Stimulated activated CD4-positive, alpha-beta T cell treated with anti-CD3 and anti-CD28 coated beads, Interleukin-15, amount 100 ng/mL, for 48 hours (primary cell): ENCODE measurements around the gene EPHB2.

ENCODE experiments used
- DNase-seq, 2 donors: peaks; one replicate each; pipeline ENCODE4 v3.0.0-alpha.2; 2020; ENCODE audit warnings: low read depth in 2 of 2

The EPHB2 gene

GRCh38 chr1:22801761-22802160 lies 91.1 kb downstream of the EPHB2 start:
- DNase-seq = no peak

GRCh38 chr1:22803833-22804232 lies 93.2 kb downstream of the EPHB2 start:
- no peak for DNase-seq

DNA sequence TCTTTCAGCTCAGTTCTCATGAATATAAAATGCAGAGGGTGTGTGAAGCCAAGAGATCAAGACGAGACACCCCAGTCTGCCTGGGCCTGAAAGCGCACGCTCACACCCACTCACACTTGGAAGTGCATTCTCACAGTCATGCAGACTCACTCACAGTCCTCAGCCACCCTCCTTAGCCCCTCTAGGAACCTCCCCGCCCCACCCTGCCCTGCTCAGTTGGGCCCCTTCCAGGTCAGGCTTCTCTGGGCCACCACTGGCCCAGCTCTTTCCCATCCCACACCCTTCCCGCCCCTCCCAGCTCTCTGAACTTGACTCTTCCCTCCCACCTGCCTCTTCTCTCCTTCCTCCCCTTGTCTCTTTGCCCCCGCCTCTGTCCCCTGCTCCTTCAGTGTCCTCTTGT lies 93.8 kb downstream of the EPHB2 start:
- DNase-seq = no peak

DNA sequence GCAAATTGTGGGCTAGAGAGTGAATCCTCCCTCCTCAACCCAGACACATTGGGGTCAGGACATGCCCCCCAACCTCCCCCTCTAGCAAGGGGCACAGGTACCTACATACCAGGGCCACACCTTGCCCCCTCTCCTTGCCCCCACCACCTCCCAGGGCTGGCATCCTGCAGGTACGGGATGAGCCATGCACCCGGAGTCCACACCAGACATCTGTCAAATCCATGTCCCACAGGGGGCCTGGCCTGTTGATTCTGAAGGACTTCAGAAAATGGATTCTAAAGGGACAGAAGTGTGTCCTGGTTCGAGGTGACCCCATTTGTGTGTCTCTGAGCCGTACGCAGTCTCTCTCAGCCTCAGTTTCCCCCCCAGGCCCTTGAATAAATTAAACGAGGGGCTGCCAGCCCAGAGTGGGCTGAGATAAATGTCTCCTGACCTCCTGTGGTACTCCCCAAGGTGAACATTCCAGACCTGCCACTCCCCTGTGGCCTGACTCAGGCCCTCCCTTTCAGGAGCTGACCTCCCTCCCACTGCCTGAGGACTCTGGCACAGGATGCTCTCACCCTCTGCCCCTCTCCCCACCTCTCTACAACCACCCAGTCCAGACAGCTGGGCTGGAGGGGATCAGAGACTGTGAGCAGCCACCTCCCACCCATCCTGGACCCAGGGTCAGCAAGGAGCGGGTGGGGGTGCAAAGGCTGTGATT lies 94.5 kb downstream of the EPHB2 start:
- DNase-seq = no peak

- DNase-seq = no peak
Observed at GRCh38 chr1:22805672-22806038, 95.0 kb downstream of the EPHB2 start.

DNA sequence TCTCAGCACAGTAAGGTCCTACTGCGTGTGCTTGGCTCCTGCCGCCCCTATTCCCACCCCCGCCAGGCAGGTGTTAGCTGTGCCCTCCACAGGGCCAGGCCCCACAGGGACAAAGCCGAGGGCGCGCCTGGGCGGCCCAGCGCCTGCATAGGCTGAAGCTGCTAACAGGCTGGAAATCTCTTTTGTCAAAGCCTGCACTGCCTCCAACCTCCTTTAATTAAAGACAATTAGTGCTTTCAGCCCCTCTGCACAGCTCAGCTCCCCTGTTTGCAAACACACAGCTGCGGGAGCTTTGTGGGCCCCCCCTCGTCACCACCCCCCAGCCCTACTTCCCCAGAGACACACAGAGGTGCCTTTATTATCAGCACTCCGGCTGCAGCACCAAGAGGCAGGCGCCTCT lies 95.9 kb downstream of the EPHB2 start:
- no peak for DNase-seq

- DNase-seq = no peak
Observed at GRCh38 chr1:22807340-22807739, 96.7 kb downstream of the EPHB2 start.

- DNase-seq = no peak
Observed at GRCh38 chr1:22808186-22808675, 97.6 kb downstream of the EPHB2 start.

DNA sequence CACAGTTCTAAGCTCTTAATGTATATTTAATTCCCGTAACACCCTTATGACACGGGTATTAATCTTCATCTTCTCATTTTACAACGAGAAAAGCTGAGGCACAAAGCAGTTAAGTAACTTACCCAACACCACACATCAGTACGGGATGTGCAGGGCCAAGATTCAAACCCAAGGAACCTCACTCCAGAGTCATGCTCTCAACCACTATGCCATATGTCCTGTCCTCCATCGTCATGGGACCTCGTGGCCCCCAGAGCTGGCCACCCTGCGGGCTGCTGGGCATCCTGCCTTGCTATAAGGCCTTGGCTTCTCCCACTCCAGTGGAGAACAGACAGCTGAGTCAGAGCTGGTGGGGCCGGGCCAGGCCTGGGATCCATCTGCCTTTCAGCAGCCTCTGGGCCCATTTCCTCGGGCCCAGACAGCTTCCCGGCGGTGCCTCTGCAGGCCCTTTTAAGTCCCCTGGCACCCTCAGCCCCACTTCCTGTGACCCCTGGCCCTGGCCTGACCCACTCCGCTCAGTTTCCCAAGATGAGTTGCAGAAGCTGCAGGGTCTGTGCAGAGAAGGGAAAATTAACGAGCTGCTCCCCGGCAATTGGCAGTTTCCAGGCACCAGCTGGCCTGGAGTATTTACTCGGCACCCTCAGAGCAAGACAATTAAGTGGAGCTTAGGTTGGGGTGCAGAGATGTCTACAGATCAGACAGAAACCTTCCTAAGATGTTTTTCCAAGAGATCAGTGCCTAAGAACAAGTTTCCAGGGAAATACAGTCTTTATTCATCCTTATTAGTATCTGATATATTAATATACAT lies 98.2 kb downstream of the EPHB2 start:
- DNase-seq = no peak

DNA sequence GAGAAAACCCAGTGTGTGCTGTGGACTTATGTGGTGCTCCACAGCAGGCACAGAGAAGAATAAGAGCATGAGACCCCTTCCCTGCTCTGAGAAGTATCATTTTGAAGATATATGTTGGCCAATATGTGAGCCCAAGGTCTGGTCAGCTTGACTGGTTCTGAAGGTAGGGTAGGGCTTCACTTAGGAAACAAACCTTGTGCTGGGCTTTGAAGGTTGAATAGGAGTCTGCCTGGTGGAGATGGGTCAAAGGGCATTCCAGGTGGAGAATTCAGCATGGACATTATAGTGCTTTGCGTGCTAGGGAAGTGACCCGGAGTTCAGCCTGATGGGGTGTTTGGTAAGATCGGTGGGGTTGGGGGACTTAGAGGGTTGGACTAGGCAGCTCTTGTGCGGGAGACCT lies 99.1 kb downstream of the EPHB2 start:
- DNase-seq = no peak

DNA sequence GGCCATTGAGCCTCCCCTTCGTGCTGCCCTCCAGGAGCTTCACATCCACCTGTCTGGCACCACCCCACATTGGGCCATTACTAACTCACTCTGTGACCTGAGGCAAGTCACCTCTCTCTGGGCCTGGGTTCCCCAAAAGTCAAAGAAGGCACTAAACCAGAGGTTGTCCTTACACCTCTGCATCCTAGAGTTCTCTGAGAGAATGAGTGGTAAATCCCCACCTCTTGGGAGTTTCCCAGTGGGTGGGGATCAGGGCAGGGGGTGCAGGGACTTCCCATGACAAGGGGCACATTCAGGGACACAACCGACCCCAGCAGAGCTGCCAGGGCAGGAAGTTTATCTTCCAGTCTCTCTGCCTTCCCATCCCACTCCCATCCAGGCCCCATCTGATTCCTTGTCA lies 99.7 kb downstream of the EPHB2 start:
- no peak for DNase-seq

- no peak for DNase-seq
Observed at GRCh38 chr1:22812092-22812880, 101.6 kb downstream of the EPHB2 start.

DNA sequence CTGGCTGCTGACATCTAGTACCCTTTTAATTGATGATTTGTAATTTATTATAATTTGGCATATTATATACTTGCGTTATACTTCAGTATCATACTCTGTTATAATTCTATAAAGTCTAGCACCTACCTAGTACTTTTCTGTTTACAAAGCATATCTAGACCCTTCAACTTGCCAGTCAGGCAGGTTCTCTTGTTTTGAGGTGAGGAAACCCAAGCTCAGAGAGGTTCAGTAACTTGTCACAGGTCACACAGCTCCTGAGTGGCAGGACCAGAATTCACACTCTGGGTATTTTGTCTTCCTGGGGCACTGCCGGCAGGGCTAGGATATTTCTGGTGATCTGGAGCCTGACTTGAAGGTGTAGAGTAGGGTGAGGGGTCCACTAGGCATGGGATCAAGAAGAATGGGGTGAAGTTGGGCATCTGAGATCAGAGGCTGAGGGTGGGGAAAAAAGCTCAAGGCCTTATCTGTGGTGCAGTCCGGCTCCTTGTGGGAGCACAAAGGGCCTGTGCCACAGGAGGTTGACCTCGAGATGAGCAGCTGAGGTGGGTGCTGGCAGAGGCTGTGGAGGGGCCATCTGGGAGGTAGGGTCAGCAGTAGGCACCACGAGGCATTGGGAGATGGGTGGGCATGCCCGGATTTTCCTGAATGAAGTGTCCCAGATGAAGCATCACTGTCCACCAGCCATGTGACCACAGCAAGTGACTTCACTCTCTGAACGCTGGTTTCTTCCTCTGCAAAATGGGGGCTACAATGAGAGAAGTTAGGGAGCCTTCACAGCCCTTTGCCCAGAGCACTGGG lies 102.6 kb downstream of the EPHB2 start:
- no peak for DNase-seq

DNA sequence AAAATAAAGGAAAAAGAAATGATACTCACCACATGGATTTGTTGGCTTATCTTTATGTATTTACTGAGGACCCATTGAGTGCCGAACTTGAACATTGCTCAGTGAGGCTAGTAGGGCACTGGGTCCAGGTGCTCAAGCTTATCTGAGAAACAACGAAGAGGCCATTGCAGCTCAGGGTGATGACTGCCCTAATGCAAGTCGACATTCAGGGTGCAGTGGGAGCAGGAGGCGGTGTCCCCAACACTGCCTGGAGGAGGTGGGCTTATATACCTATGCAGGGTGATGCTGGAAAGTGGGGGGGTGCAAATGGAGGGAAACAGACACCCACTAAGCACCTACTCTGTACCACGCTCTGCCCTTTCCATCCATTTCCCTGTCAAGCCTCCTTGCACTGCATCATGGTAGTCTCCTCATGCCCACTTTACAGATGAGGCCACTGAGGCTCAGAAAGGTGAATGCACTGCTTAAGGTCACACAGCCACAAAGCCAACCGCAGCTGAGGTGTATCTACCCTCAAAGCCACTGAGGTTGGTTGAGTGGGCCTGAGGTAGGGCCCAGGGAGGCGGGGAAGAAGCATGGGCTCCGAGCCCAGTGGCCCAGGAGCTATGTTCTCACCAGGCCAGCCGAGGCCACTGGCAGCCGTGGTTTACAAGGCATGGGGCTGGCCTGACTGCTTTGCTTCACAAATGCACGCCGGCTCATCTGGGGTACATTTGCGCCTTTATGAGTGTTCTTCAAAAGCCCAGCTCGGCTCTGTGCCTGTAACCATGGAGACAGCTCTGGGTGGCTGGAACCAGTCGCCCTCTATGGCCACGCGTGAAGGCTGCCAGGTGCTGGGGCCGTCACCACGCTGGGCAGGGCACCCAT lies 103.8 kb downstream of the EPHB2 start:
- no peak for DNase-seq

- no peak for DNase-seq
Observed at GRCh38 chr1:22815043-22815365, 104.4 kb downstream of the EPHB2 start.

DNA sequence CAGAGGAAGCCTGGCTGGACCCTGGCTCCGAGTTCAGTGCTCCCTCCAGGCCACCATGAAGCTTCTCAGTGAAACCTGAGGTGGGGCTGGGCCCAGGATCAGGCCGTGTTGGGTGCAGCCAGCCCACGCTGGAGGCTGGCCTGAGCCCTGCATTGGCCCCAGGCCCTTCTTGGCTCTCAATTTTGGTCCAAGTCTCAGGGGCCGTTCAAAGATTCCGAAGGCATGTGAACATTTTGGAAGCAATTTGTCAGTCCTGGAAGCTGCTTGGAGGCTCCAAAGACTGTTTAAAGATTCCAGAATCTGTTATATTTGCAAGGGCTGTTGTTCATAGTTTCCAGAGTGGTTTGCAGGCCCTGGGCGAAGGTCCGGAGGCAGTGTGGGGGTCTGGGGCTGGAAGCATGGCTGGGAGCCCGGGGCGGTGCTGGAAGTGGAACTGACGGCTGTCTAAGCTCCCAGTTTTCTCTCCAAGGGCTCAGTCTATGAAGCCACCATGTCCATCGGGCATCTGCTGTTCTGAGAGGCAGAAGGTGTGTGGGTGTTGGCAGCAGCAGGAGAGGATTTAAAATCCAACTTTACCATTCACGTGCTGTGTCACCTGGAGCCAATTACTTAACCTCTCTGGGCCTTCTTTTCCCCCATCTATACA lies 104.9 kb downstream of the EPHB2 start:
- DNase-seq = no peak

GRCh38 chr1:22816067-22816775 lies 105.6 kb downstream of the EPHB2 start:
- no peak for DNase-seq

DNA sequence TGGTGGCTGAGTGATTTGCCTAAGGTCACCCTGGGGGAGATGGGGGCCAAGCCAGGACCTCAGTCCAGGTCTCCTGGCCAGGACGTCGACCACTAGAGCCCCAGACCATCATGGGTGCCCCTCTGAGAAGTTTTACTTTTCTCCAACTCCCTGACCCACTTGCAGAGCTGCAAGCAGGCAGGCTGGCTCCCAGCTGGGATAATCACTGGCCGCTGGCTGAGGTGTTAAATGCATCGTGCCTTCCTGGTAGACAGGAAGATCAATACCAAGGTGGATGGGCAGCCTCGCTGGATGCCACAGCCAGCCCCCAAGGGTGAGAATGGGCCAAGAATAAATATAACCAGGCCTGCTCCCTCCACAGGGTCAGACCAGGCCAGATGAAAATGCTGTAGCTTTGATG lies 106.2 kb downstream of the EPHB2 start:
- DNase-seq = no peak

DNA sequence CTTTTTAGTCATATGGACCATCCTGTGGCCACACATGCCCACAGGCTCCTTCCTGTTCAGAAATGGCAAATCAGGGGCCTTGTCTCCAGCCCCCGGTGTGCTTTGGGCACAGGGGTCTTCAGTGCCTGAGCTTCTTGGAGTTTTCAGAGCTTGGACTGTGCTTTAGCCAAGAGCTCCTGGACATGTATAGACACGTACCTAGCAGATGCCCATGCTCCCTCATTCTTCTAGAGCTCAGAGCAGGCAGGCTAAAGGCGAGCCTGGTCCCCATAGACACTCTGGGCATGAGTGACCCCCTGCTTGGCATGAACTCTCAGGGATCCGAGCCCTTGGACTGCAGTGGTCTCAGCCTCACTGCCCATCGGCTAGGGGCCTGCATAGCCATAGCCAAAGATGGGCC lies 106.8 kb downstream of the EPHB2 start:
- no peak for DNase-seq
